Breast epithelium (tissue), 4 donors: ENCODE measurements around the gene TANGO2. TPM values are rescaled to one million over a fixed set of nuclear protein-coding genes. Genes with fewer than 3 reads are reported as not detected.

ENCODE experiments used
- DNase-seq, 2 donors: peaks; one replicate each; pipeline ENCODE4 v3.0.0-alpha.2; 2019; ENCODE audit warnings: low spot score in 2 of 2
- H3K27ac ChIP-seq, 2 donors: fragments of 200-600 bp; sonication (generic) in 1 of 2; one replicate each; pipeline ENCODE4 v1.5.1; 2016 to 2019; ENCODE audit warnings: mild to moderate bottlenecking in 1 of 2
- H3K27me3 ChIP-seq, 2 donors: fragments of 200-600 bp; sonication (generic) in 1 of 2; one replicate each; pipeline versions ENCODE4 v1.5.1 to v1.6.0; 2017 to 2019; ENCODE audit warnings: control low read depth in 1 of 2, mild to moderate bottlenecking in 1 of 2
- H3K36me3 ChIP-seq: fragments of 200-600 bp; one replicate; pipeline ENCODE4 v1.5.1; 2019
- H3K4me1 ChIP-seq, 2 donors: fragments of 200-600 bp; sonication (generic); one replicate each; pipeline ENCODE4 v1.5.1; 2016 to 2019; ENCODE audit warnings: control low read depth in 1 of 2
- H3K4me3 ChIP-seq, 3 donors: fragments of 200-600 bp; sonication (generic); 1 replicate in 2 of 3; 2 replicates in 1 of 3; pipeline ENCODE4 v1.5.1; 2016 to 2019; ENCODE audit warnings: mild to moderate bottlenecking in 3 of 3, moderate library complexity in 2 of 3
- H3K9me3 ChIP-seq, 2 donors: fragments of 200-600 bp; sonication (generic) in 1 of 2; one replicate each; pipeline ENCODE4 v1.5.1; 2016 to 2019; ENCODE audit warnings: control low read depth in 1 of 2
- POLR2A ChIP-seq: fragments of 450-650 bp; IDR thresholded peaks from one replicate; pipeline ENCODE4 v1.6.1; 2016; ENCODE audit warnings: antibody characterized with exemption, mild to moderate bottlenecking, moderate library complexity
- POLR2AphosphoS5 ChIP-seq, 3 donors: sonication (generic); formaldehyde crosslinking; IDR thresholded peaks; one replicate each; pipeline ENCODE4 v1.6.1; 2017; ENCODE audit warnings: antibody characterized with exemption in 3 of 3
- intact Hi-C: fragments of 100-400 bp; cut with DNase I; formaldehyde crosslinking; loops from one replicate; pipeline ENCODE4 v1.15.1; 2023; ENCODE audit warnings: low total_unique reads
- total RNA-seq, 3 donors: library from RNA; depleted of rRNA; stranded (reverse); fragments of >200 nt; gene quantifications; one replicate each; pipeline ENCODE4 v1.1.0, GENCODE V29; 2016
- TF ChIP-seq, protein P1 (sequence below), 3 donors: fragments of 450-650 bp; IDR thresholded peaks; one replicate each; pipeline ENCODE4 v1.5.1; 2016 to 2017; ENCODE audit warnings: antibody characterized with exemption in 3 of 3, mild to moderate bottlenecking in 3 of 3, moderate library complexity in 3 of 3

Gene TANGO2
- total RNA-seq, 3 donors from 2014 or later: 25.9 to 55.4 (median 33.4) TPM

DNA sequence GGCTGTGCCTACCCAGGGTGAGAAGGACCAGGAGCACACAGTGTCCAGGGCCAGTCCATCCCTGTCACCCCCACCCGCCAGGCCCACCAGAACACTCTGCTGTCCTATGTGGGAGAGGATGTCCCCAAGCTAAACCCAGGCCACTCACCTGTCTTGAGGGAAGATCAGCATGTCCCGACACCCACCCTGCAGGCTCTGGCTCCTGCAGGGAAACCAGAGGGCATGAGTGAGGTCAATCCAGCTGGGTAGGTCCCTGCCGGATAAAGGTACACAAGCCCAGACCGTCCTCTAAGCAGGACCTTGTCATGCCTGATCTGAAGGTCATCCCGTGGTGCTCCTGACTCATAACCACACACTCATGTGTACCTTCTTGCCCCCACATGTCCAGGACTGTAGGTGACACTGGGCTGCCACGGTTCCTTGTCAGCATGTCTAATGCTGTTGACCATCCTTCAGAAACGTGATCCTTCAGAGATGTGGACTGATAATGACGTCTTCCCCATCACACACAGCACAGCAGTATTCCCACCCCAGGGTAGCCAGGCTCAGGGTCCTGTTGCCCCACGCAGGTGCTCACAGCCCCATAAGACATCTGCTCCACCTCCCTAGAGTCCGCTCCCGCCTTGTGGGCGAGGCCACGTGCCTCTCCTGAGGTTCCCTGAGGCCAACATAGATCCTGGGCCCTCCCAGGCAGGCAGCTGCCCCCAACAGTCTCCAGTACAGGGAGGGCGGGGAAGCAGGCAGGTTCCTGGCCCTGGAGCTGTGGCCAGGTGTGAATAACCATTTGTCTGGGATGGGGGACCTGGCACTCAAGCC, 10.4 kb upstream of the TANGO2 start:
- no peak overlapping the region for H3K27ac ChIP-seq
- no peaks in the 10 kb centered on the region for H3K9me3 ChIP-seq
- H3K27me3 ChIP-seq: no peaks in the 10 kb centered on the region
- no peaks in the 10 kb centered on the region for H3K36me3 ChIP-seq
- no peak overlapping the region for H3K4me3 ChIP-seq
- H3K4me1 ChIP-seq: no peaks in the 10 kb centered on the region
- TF ChIP-seq POLR2AphosphoS5 (IDR thresholded peaks at IDR 0.05) (no peak), POLR2A (no peak)
- TF ChIP-seq, protein P1, sequence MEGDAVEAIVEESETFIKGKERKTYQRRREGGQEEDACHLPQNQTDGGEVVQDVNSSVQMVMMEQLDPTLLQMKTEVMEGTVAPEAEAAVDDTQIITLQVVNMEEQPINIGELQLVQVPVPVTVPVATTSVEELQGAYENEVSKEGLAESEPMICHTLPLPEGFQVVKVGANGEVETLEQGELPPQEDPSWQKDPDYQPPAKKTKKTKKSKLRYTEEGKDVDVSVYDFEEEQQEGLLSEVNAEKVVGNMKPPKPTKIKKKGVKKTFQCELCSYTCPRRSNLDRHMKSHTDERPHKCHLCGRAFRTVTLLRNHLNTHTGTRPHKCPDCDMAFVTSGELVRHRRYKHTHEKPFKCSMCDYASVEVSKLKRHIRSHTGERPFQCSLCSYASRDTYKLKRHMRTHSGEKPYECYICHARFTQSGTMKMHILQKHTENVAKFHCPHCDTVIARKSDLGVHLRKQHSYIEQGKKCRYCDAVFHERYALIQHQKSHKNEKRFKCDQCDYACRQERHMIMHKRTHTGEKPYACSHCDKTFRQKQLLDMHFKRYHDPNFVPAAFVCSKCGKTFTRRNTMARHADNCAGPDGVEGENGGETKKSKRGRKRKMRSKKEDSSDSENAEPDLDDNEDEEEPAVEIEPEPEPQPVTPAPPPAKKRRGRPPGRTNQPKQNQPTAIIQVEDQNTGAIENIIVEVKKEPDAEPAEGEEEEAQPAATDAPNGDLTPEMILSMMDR (IDR thresholded peaks at IDR 0.05): no peak
- intact Hi-C loops: loop anchor here (5.0 kb wide), 1 partner anchor 38 kb away; no protein-coding TSS in a partner anchor
- DNase-seq: no peak

DNA sequence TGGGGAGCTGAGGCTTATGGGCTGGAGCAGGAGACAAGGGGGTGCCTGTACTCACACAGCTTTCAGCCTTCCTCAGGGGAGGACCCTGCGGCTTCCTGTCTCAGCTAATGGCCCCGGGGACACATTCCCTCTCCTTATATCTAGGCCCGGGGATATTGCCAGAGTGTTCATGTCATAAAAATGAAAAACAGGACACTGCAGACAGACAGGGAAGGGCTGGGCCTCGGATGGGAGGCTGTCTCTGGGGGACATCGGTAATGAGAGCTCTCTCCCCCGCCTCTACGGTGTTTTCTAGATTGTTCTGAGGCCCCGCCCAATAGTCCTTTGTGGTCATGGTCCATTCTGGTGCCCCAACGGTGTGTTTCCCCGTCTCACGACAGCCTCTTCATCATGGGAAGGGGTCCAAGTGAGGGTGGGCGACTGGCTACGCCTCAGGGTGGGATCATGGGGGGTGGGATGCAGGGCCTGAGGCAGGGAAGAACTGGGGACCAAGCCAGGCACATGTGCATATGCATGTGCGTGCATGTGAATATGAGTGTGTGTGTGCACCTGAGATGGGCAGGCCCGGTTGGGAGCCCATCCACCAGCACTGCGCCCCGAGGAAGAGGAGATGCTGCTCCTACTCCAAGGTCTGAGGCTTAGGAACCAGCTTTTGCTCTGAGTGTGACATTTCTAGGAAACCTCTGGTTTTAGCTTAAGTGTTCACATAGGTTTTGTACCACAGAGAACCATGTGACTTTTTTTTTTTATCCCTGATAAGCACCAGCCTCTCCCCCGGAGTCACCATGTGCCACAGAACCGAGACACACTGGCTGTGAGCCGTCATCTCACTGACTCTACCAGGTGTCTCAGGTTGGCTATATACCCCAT, 9.6 kb upstream of the TANGO2 start:
- H3K4me1 ChIP-seq: peaks cover 0 to 4% of the 10 kb centered on the region in 2 donors
- intact Hi-C loops: loop anchor here (5.0 kb wide), 1 partner anchor 39 kb away; no protein-coding TSS in a partner anchor
- TF ChIP-seq, protein P1 (IDR thresholded peaks at IDR 0.05): no peak
- TF ChIP-seq POLR2AphosphoS5 (IDR thresholded peaks at IDR 0.05) (no peak), POLR2A (no peak)
- no peak overlapping the region for H3K4me3 ChIP-seq
- DNase-seq: no peak
- H3K27me3 ChIP-seq: no peaks in the 10 kb centered on the region
- H3K36me3 ChIP-seq: no peaks in the 10 kb centered on the region
- H3K27ac ChIP-seq: no peak overlapping the region
- no peaks in the 10 kb centered on the region for H3K9me3 ChIP-seq

DNA sequence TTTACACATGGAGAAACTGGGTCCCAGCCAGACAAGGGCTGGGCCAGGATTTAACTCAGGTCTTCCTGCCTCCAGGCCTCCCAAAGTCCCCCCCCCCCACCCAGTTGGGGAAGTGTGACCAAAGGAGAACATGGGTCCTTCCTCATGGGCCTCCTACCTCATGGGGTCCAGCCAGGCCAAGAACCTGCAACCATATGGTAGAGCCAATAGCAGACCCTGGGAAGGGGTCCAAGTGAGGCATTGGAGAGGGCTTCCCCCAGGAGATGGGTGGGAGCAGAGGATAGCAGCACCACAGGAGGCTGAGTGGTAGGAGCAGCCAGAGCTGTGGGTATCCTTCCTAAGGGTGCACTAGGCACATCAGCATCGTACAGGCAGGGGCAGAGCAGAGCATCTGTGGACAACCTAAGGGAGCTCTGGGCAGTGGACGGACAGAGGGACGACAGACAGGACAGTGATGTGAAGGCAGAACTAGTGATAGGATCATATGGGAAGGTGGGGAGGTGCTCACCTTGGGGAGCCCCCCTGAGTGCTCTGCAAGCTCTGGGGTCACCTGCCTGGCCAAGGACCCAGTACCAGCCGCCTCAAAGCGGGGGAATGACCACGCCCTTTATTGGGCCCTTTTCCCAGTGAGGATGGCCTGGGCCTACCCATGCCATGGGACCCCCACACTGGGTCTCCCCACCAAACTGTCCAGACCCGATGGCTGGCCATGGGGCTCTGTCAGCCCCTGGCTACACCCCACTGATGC, 8.7 kb upstream of the TANGO2 start:
- Histone ChIP-seq H3K4me3 (no peak overlapping the region), H3K27ac (no peak overlapping the region), H3K36me3 (no peaks in the 10 kb centered on the region), H3K4me1 (peaks cover 0 to 7% of the 10 kb centered on the region in 2 donors), H3K9me3 (no peaks in the 10 kb centered on the region), H3K27me3 (no peaks in the 10 kb centered on the region)
- no peak for DNase-seq
- intact Hi-C loops: loop anchor here (5.0 kb wide), 1 partner anchor 40 kb away; no protein-coding TSS in a partner anchor
- TF ChIP-seq, protein P1 (IDR thresholded peaks at IDR 0.05): no peak
- no peak for TF ChIP-seq POLR2A
- TF ChIP-seq POLR2AphosphoS5 (IDR thresholded peaks at IDR 0.05): no peak

DNA sequence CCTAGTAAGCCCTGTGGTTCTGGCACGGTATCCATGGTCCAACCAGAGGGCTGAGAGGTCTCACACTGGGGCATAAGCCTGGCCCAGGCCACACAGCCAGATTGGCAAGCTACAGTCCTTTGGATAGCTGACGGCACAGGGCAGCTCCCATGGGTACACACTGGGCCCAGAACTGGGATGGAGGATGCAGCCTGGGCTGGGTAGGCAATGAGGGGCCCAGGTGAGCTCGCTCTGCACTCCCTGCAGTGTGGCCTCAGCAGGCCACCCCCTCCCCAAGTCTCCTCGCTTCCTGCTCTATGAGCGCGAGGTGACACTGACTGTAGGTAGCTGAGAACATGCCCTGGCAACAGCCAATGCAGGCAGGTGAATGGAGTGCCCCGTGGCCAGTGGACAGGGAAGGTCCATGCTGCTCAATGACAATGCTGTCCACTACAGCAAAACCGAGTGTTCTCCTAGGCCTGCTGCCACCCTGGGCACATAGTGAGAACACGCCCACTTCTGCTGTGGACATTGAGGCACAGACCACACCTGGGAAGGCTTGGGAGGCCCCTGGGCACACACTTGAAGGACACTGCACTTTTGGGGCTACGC, 8.1 kb upstream of the TANGO2 start:
- H3K9me3 ChIP-seq: no peaks in the 10 kb centered on the region
- H3K27me3 ChIP-seq: no peaks in the 10 kb centered on the region
- no peak for TF ChIP-seq POLR2A
- TF ChIP-seq POLR2AphosphoS5 (IDR thresholded peaks at IDR 0.05): no peak
- TF ChIP-seq, protein P1 (IDR thresholded peaks at IDR 0.05): no peak
- no peak for DNase-seq
- no peak overlapping the region for H3K27ac ChIP-seq
- H3K4me1 ChIP-seq: peaks cover 0 to 10% of the 10 kb centered on the region in 2 donors
- intact Hi-C loops: loop anchor here (5.0 kb wide), 1 partner anchor 41 kb away; no protein-coding TSS in a partner anchor
- H3K4me3 ChIP-seq: no peak overlapping the region
- H3K36me3 ChIP-seq: no peaks in the 10 kb centered on the region
